Parietal lobe (tissue), 1 donor: Measurements from ENCODE around the gene FNDC11. TPM values are rescaled to one million over a fixed set of nuclear protein-coding genes. Genes with fewer than 3 reads are reported as not detected.

Source experiments
- total RNA-seq: library from RNA; depleted of rRNA; stranded (reverse); fragments of >200 nt; gene quantifications from one replicate; pipeline ENCODE4 v1.2.3, GENCODE V29; 2014

The FNDC11 gene, protein sequence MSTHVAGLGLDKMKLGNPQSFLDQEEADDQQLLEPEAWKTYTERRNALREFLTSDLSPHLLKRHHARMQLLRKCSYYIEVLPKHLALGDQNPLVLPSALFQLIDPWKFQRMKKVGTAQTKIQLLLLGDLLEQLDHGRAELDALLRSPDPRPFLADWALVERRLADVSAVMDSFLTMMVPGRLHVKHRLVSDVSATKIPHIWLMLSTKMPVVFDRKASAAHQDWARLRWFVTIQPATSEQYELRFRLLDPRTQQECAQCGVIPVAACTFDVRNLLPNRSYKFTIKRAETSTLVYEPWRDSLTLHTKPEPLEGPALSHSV
- 4.1 TPM for total RNA-seq

DNA sequence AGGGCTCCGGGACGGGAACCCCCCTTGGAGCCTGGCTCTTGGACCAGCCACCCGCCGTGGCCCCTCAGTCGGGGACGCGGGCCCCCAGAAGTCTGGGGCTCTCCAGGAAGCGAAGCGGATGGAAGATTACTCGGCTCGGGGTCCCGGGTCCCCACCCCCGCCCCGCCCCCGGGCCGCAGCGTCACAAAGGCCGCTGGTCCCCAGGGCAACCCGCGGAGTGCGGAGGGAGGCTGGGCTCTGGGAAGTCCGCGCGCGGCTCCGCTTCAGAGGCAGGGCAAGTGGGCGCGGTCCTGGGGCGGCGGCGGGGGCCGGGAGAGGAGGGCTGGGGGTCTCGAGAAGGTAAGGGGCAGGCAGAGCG, at the start of gene FNDC11:
Gene FNDC11 (plus strand): TSS at position 227 of the 358 bp plus-strand sequence. CDS start 1,505 bp downstream, outside the sequence.

DNA sequence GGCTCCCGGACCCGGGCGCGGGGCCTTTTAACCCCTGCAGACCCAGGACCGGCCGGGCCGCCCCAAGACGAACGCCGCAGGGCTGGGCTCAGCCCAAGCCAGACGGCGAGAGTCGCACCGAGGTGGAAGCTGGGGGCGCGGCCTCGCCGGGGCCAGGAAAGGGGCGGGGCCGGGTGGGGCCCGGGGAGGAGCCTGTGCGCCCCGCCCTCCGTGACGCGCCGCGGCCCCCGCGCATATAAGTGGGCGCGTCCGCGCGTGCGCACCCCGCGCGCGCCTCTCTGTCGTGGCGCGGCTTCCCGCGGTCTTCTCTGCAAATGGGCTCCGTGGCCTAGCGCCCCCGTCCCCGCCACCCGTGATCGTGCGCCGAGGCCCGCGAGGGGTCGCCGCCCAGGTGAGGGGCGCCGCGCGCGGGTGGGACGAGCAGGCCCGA, 33.4 kb upstream of the FNDC11 start, which contains the start of gene PPDPF:
Gene PPDPF (plus strand): TSS at position 262 of the 430 bp plus-strand sequence. CDS start 544 bp downstream, outside the sequence.

DNA sequence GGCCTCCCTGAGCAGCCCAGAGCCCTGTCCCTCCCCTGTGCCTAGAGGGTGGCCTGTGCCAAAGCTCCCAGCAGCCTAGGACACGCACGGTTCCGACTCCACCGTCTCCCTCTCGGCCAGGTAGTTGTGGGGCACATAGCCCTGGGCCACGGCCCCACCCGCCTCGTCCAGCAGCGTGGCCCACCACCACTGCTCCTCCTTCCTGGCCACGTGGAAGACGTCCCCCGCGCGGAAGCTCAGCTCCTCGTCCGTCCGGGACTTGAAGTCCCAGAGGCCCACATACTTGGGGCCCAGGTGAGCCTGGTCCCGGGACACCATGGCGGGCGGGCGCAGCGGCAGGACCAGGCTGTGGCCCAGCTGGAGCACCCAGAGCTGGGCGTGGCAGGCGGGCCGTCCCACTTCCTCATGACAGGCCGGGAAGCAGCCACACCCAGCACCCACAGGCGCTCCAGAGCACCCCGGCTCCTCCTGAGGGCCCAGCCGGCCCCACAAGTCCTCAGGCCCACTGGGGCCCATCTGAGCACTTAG, 16.9 kb upstream of the FNDC11 start, which contains the start of gene PTK6:
Gene PTK6 (minus strand): TSS at position 380 of the 528 bp plus-strand sequence. CDS start 62 bp downstream, at position 318.

DNA sequence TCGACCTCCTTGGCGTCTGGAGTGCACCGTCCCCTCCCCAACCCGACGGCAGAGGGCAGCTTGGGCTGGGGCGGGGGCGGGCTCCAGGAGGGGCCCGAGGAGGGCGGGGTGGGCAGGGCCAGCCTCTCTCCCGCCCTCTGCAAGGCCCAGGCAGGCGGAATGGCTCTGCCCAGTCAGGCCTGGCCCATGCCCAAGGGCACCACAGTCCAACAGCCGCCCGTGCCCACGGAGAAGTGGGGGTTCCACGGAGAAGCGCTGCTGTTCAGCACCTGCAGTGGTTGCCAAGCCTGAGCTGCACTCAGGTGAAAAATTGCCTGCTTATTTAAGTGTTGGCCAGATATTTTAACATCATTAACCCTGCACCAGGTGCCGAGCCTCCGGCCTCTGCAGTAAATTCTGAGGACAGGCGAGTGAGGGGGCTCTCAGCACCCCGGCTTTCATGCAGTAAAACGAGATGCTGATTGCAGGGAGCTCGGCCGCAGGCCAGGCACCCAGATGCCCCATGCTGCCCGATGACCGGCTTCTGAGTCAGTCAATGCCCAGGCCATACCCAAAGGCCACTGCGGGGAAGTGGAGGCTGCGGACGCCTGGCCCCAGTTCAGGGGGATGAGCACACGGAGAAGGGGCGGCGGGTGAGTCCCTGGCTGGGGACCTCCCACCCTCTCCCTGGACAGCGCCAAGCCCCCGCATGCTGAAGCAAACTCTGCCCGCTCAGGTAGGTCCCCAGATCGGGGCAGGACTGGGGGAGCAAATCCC, 6.1 kb upstream of the FNDC11 start, which contains the start of gene SRMS:
Gene SRMS (minus strand): TSS at position 25 of the 756 bp plus-strand sequence. CDS start 286 bp downstream, outside the sequence.

DNA sequence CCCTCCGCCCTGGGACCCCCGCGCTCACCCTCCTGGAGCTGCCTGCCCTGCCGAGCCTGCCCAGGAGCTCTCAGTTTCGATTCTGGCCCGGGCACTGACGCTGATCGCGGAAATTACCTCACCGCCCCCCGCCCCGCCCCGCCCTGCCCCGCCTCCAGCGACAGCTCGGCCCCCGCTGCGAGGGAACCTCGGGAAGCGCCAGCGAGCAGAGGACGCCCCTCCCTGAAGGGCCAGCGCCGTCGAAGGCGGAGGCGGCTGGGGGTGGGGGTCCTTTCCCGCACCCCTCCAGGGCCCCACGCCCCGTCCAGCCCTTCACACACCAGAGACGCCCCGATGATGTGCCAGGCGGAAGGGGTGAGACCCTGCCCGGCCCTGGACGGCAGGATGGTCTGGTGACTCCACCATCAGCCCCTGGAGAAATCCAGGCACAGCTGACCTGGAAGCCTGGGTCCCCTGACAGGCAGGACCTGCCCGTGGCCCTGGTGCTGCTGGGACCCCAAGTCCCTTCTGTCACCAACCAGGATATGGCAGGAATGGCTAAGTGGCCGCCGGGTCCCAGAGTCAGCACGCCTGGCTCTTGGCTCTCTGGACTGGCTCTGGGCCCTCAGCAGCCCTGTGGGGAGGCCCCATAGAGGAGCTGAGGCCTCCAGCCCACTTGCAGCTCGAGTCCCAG, 20.3 kb downstream of the FNDC11 start, which contains the start of gene HELZ2:
Gene HELZ2 (minus strand): TSS at position 84 of the 673 bp plus-strand sequence. CDS start 1,854 bp downstream, outside the sequence.

Other genes with a start within 250 kb of the FNDC11 start
- 21.0 TPM for gene CHRNA4, start 192.8 kb upstream of the FNDC11 start, total RNA-seq
- 250 TPM for gene KCNQ2, start 81.5 kb upstream of the FNDC11 start, total RNA-seq
- 281 TPM for gene EEF1A2, start 55.1 kb upstream of the FNDC11 start, total RNA-seq
- gene PPDPF, start 33.4 kb upstream of the FNDC11 start, total RNA-seq = 80.8 TPM
- gene PTK6, start 16.8 kb upstream of the FNDC11 start, total RNA-seq = not detected
- gene SRMS, start 6.4 kb upstream of the FNDC11 start, total RNA-seq = not detected
- gene HELZ2, start 20.1 kb downstream of the FNDC11 start, total RNA-seq = 7.8 TPM
- gene GMEB2, start 72.9 kb downstream of the FNDC11 start, total RNA-seq = 9.7 TPM
- 107 TPM for gene STMN3, start 99.3 kb downstream of the FNDC11 start, total RNA-seq
- gene RTEL1, start 104.2 kb downstream of the FNDC11 start, total RNA-seq = 19.1 TPM
- gene TNFRSF6B, start 142.5 kb downstream of the FNDC11 start, total RNA-seq = 1.3 TPM
- 27.9 TPM for gene ARFRP1, start 153.8 kb downstream of the FNDC11 start, total RNA-seq
- 15.7 TPM for gene ZGPAT, start 153.9 kb downstream of the FNDC11 start, total RNA-seq
- 13.5 TPM for gene LIME1, start 182.5 kb downstream of the FNDC11 start, total RNA-seq
- gene SLC2A4RG, start 185.6 kb downstream of the FNDC11 start, total RNA-seq = 3.4 TPM